MCF 10A (cell line): Measurements from ENCODE around the gene IGF1R. TPM values are rescaled to one million over a fixed set of nuclear protein-coding genes. Genes with fewer than 3 reads are reported as not detected.

Experiments
- BruUV-seq: library from RNA; stranded (reverse); fragments of 400-500 nt; replicated peaks from 2 replicates; lab custom pipeline; 2021; lab: Mats Ljungman, UMichigan
- CTCF ChIA-PET: fragments of 300-600 bp; sonication (Branson Sonifier 250); formaldehyde crosslinking; extraction: SDS; loops from one replicate; lab custom pipeline; 2021; ENCODE audit warnings: antibody characterized with exemption, inconsistent platforms; lab: Yijun Ruan, JAX
- POLR2A ChIA-PET: fragments of 300-600, 350-650 bp; sonication (Branson Sonifier 250); formaldehyde crosslinking; extraction: SDS; loops from one replicate; lab custom pipeline; 2020; ENCODE audit warnings: antibody characterized with exemption, inconsistent platforms; lab: Yijun Ruan, JAX
- DNase-seq: peaks from one replicate; pipeline ENCODE4 v3.0.0-alpha.2; 2018; ENCODE audit not compliant: unreplicated experiment
- H3K27ac Mint-ChIP-seq: one replicate; pipeline ENCODE4 v1.8.0; 2022; ENCODE audit warnings: mild to moderate bottlenecking, low read depth, mixed read lengths; ENCODE audit not compliant: unreplicated experiment
- H3K27me3 Mint-ChIP-seq: one replicate; pipeline ENCODE4 v1.8.0; 2022; ENCODE audit warnings: mixed read lengths; ENCODE audit not compliant: insufficient read depth, unreplicated experiment
- H3K36me3 Mint-ChIP-seq: one replicate; pipeline ENCODE4 v1.8.0; 2022; ENCODE audit warnings: mild to moderate bottlenecking, moderate library complexity, mixed read lengths; ENCODE audit not compliant: insufficient read depth, unreplicated experiment
- H3K4me1 Mint-ChIP-seq: one replicate; pipeline ENCODE4 v1.8.0; 2022; ENCODE audit warnings: mixed read lengths; ENCODE audit not compliant: insufficient read depth, unreplicated experiment
- H3K4me3 Mint-ChIP-seq: one replicate; pipeline ENCODE4 v1.8.0; 2022; ENCODE audit warnings: mild to moderate bottlenecking, moderate library complexity, mixed read lengths; ENCODE audit not compliant: unreplicated experiment
- H3K9me3 Mint-ChIP-seq: one replicate; pipeline ENCODE4 v1.8.0; 2022; ENCODE audit warnings: mixed read lengths; ENCODE audit not compliant: unreplicated experiment
- intact Hi-C: fragments of 100-400 bp; cut with micrococcal nuclease; formaldehyde crosslinking; loops from 2 replicates; pipeline ENCODE4 v1.14.1; 2022
- total RNA-seq: library from RNA; stranded (reverse); gene quantifications from 2 replicates; pipeline ENCODE4 v1.2.3, GENCODE V29; 2022
- TF ChIP-seq, protein P1 (sequence below): fragments of 200-600 bp; IDR thresholded peaks from one replicate; pipeline ENCODE4 v1.8.0; 2022; ENCODE audit warnings: antibody characterized with exemption, mild to moderate bottlenecking; ENCODE audit not compliant: unreplicated experiment

Gene IGF1R
- total RNA-seq, 1 experiment from 2014 or later = 53.3 TPM

DNA sequence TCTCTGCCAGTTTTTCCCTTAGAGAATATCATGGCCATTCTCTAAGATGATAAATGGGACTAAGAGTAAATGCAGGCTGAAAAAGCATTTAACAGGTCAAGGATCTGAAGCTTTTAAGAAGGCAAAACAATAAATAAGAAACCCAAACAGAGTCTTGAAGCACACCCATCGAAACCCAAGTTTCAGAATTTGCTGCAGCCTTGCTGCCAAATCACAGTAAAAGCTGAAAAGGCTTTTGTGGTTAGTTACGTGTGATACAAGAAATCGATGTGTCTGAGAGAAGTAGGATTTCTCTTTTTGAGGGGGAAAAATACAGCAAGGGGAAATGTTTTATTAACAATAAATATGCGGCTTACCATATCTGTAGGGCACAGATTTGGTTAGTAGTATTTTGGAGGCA, 92.0 kb downstream of the IGF1R start:
- TF ChIP-seq, protein P1, sequence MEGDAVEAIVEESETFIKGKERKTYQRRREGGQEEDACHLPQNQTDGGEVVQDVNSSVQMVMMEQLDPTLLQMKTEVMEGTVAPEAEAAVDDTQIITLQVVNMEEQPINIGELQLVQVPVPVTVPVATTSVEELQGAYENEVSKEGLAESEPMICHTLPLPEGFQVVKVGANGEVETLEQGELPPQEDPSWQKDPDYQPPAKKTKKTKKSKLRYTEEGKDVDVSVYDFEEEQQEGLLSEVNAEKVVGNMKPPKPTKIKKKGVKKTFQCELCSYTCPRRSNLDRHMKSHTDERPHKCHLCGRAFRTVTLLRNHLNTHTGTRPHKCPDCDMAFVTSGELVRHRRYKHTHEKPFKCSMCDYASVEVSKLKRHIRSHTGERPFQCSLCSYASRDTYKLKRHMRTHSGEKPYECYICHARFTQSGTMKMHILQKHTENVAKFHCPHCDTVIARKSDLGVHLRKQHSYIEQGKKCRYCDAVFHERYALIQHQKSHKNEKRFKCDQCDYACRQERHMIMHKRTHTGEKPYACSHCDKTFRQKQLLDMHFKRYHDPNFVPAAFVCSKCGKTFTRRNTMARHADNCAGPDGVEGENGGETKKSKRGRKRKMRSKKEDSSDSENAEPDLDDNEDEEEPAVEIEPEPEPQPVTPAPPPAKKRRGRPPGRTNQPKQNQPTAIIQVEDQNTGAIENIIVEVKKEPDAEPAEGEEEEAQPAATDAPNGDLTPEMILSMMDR = no peak
- POLR2A ChIA-PET = no interaction called here
- H3K27ac Mint-ChIP-seq = no peak overlapping the region
- CTCF ChIA-PET = no interaction called here
- H3K36me3 Mint-ChIP-seq = no peaks in the 10 kb centered on the region
- intact Hi-C loops = no loop called here
- no TSS peak for BruUV-seq
- H3K27me3 Mint-ChIP-seq = no peaks in the 10 kb centered on the region
- H3K4me1 Mint-ChIP-seq = peaks cover 22% of the 10 kb centered on the region
- no peak for DNase-seq
- no peaks in the 10 kb centered on the region for H3K9me3 Mint-ChIP-seq
- no peak overlapping the region for H3K4me3 Mint-ChIP-seq

GRCh38 chr15:98740963-98741362, 92.6 kb downstream of the IGF1R start:
- H3K4me3 Mint-ChIP-seq = no peak overlapping the region

GRCh38 chr15:98743177-98743576, 94.8 kb downstream of the IGF1R start:
- TF ChIP-seq, protein P1 = no peak
- Mint-ChIP-seq H3K9me3 (no peaks in the 10 kb centered on the region), H3K4me3 (no peak overlapping the region), H3K27me3 (no peaks in the 10 kb centered on the region), H3K27ac (peak overlapping the region; percentile 59), H3K36me3 (no peaks in the 10 kb centered on the region), H3K4me1 (peaks cover 36% of the 10 kb centered on the region)
- ChIA-PET CTCF (no interaction called here), POLR2A (interaction anchor here (1.0 kb wide), 1 partner anchor 13 kb away, joined by 3 read pairs; no protein-coding TSS in a partner anchor)
- no TSS peak for BruUV-seq
- intact Hi-C loops = no loop called here
- DNase-seq = peak; percentile 26

More at GRCh38 chr15:98740963-98741362, 92.6 kb downstream of the IGF1R start:
- no peak for DNase-seq
- TF ChIP-seq, protein P1 = no peak
- ChIA-PET CTCF (interaction anchor here (0.6 kb wide), 1 partner anchor 62 kb away, joined by 3 read pairs; no protein-coding TSS in a partner anchor), POLR2A (interaction anchor here (0.6 kb wide), 1 partner anchor 60 kb away, joined by 3 read pairs; no protein-coding TSS in a partner anchor)
- intact Hi-C loops = no loop called here
- Mint-ChIP-seq H3K4me1 (peaks cover 19% of the 10 kb centered on the region), H3K36me3 (no peaks in the 10 kb centered on the region), H3K27me3 (no peaks in the 10 kb centered on the region), H3K27ac (no peak overlapping the region), H3K9me3 (no peaks in the 10 kb centered on the region)
- BruUV-seq = no TSS peak

GRCh38 chr15:98744506-98744905, 96.2 kb downstream of the IGF1R start:
- ChIA-PET CTCF (interaction anchor here (0.6 to 1.2 kb wide), 5 partner anchors 13 to 225 kb away, joined by 3 to 4 read pairs (median 3); no protein-coding TSS in a partner anchor), POLR2A (interaction anchor here (0.6 to 1.7 kb wide), 5 partner anchors 9 to 988 kb away, joined by 3 to 10 read pairs (median 4); no protein-coding TSS in a partner anchor)
- no peak for DNase-seq
- peaks cover 36% of the 10 kb centered on the region for H3K4me1 Mint-ChIP-seq
- TF ChIP-seq, protein P1 = no peak
- no peaks in the 10 kb centered on the region for H3K36me3 Mint-ChIP-seq
- no peaks in the 10 kb centered on the region for H3K27me3 Mint-ChIP-seq
- H3K9me3 Mint-ChIP-seq = no peaks in the 10 kb centered on the region
- intact Hi-C loops = no loop called here
- H3K4me3 Mint-ChIP-seq = no peak overlapping the region
- H3K27ac Mint-ChIP-seq = peak overlapping the region; percentile 59
- BruUV-seq = no TSS peak
